ENCODE data around the gene RBBP8.
A peak's percentile ranks its signal among the peaks of the same experiment; 100 is the strongest.

Gene RBBP8

DNA sequence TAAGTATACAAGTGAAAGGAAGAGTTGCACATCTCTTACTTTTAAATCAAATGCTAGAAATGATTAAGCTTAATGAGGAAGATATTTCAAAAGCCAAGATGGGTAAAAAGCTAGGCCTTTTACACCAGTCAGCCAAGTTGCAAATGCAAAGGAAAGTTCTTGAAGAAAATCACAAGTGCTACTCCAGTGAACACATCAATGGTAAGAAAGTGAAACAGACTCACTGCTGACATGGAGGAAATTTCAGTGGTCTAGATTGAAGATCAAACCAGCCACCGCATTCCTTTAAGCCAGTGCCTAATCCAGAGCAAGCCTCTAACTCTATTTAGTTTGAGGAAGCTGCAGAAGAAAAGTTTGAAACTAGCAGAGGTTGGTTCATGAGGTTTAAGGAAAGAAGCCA lies 79.1 kb downstream of the RBBP8 start:
- no peak for DNase-seq (ENCODE audit: low read depth)
- H3K4me3 ChIP-seq (ENCODE audit: control insufficient read depth, low read depth, low read length): no peak overlapping the region
- TF ChIP-seq, protein P1, sequence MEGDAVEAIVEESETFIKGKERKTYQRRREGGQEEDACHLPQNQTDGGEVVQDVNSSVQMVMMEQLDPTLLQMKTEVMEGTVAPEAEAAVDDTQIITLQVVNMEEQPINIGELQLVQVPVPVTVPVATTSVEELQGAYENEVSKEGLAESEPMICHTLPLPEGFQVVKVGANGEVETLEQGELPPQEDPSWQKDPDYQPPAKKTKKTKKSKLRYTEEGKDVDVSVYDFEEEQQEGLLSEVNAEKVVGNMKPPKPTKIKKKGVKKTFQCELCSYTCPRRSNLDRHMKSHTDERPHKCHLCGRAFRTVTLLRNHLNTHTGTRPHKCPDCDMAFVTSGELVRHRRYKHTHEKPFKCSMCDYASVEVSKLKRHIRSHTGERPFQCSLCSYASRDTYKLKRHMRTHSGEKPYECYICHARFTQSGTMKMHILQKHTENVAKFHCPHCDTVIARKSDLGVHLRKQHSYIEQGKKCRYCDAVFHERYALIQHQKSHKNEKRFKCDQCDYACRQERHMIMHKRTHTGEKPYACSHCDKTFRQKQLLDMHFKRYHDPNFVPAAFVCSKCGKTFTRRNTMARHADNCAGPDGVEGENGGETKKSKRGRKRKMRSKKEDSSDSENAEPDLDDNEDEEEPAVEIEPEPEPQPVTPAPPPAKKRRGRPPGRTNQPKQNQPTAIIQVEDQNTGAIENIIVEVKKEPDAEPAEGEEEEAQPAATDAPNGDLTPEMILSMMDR (conservative IDR thresholded peaks at IDR 0.05; ENCODE audit: control insufficient read depth, insufficient read depth, low read depth, low read length): no peak

DNA sequence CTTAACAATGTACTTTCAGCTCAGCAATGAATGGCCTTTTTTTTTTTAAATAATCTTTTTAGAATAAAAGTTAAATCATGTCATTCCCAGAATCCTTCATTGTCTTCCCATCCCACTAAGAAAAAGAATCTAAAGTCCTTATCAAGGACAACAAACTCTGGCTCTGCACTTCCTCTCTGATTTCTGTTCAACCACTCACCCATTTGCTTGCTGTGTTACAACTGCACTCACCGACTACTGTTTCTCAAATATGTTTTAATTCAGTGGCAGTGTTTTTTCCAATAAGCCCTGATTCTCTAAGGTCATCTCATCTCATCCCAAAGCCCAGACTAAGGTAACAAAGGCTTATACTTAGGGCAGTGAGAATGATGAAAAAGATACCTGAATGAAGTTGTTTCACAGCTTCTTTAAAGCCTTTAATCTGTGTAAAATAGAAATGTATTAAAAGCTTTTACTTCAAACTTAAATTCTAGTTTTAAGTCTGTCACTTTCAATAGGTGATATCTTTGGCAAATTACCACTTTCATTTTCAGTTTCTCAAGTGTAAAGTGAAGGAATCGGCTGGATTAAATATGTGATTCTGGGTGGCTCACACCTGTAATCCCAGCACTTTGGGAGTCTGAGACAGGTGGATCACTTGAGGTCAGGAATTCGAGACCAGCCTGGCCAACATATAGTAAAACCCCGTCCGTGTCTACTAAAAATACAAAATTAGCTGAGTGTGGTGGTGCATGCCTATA lies 87.6 kb downstream of the RBBP8 start:
- TF ChIP-seq, protein P1 (conservative IDR thresholded peaks at IDR 0.05; ENCODE audit: control insufficient read depth, insufficient read depth, low read depth, low read length): no peak
- no peak overlapping the region for H3K4me3 ChIP-seq (ENCODE audit: control insufficient read depth, low read depth, low read length)
- DNase-seq (ENCODE audit: low read depth): no peak

DNA sequence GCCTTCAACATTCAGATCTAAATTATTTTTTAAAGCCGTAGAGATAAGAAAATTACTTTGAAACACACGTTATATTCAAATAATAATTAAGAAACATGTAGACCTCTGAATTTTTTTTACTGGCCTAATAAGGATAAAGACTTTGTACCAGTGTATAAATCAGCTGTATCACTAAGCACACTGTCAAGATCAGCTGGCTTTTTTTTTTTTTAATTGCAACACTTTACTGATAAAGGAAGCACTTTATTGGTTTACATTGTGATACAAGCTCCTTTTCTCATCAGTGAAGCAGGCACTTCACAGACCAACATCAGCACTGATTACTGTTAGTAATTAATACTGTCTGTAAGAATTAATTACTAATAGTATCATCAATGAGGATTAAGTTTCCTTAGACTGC lies 88.5 kb downstream of the RBBP8 start:
- no peak for DNase-seq (ENCODE audit: low read depth)
- TF ChIP-seq, protein P1 (conservative IDR thresholded peaks at IDR 0.05; ENCODE audit: control insufficient read depth, insufficient read depth, low read depth, low read length): no peak
- H3K4me3 ChIP-seq (ENCODE audit: control insufficient read depth, low read depth, low read length): no peak overlapping the region

DNA sequence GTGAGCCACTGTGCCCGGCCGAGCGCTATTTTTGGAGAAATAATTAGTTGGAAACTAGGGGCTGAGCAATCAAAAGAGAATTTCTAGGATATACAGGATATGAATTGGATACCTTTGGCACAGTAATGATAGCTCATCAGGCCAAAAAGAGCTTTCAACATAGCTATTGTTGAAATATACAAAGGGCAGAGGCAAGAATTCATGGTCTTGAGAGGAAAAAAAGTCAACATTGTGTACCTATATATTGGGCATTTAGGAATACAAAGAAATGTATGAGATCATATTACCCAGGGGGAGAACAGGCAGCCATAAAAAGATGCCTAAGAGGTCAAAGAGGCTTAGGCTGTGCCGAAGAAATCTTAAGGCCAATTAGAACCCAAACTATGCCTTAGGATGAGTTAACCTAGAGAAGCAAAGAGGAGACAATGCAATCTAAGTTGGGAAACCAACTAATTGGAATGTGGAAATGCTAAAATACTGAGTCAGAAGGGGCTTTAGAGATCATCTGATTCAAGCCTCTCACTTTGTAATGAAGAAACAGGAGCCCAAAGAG lies 99.0 kb downstream of the RBBP8 start:
- TF ChIP-seq, protein P1 (conservative IDR thresholded peaks at IDR 0.05; ENCODE audit: control insufficient read depth, insufficient read depth, low read depth, low read length): no peak
- peak; percentile 85 for DNase-seq (ENCODE audit: low read depth)
- H3K4me3 ChIP-seq (ENCODE audit: control insufficient read depth, low read depth, low read length): no peak overlapping the region

DNA sequence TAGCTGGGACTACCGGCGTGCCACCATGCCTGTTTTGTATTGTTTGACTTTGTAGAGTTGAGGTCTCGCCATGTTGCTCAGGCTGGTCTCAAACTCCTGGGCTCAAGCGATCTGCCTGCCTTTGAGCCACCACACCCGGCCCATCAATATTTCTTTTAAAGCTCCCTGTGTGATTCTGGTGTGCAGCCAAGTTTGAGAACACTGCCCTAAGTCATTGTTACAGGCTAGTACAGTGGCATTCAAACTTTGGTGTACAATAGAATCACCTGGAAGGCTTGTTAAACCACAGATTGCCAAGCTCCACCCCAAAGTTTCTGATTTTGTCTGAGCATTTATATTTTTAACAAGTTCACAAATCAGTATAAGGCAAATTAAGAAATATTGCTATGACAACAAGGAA lies 99.9 kb downstream of the RBBP8 start:
- DNase-seq (ENCODE audit: low read depth): no peak
- TF ChIP-seq, protein P1 (conservative IDR thresholded peaks at IDR 0.05; ENCODE audit: control insufficient read depth, insufficient read depth, low read depth, low read length): no peak
- H3K4me3 ChIP-seq (ENCODE audit: control insufficient read depth, low read depth, low read length): no peak overlapping the region

DNA sequence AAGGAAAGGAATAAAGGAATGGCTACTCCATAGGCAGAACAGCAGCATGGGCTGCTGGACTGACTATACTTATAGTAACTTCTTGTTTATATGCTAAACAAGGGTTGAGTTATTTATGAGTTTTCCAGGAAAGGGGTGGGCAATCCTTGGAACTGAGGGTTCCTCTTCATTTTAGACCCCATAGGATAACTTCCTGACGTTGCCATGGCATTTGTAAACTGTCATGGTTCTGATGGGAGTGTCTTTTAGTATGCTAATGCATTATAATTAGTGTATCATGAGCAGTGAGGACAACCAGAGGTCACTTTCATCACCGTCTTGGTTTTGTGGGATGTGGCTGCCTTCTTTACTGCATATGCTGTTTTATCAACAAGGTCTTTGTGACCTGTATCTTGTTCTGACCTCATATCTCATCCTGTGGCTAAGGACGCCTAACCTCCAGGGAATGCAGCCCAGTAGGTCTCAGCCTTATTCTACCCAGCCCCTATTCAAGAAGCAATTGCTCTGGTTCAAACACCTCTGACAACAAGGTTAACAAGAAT lies 103.6 kb downstream of the RBBP8 start:
- H3K4me3 ChIP-seq (ENCODE audit: control insufficient read depth, low read depth, low read length): no peak overlapping the region
- TF ChIP-seq, protein P1 (conservative IDR thresholded peaks at IDR 0.05; ENCODE audit: control insufficient read depth, insufficient read depth, low read depth, low read length): no peak
- no peak for DNase-seq (ENCODE audit: low read depth)

Measured in fibroblast of mammary gland (primary cell).